DMS53 treated with DMSO at 0.1 percent for 48 hours (cell line): ENCODE results near the gene FTL.

Experiments
- DNase-seq: peaks from one replicate; lab custom pipeline; 2025; ENCODE audit not compliant: unreplicated experiment; lab: John Stamatoyannopoulos, UW

The FTL gene

GRCh38 chr19:48965806-48966540 lies 864 bp downstream of the FTL start:
- DNase-seq: peak; percentile 67

GRCh38 chr19:48966541-48967345 lies 1.6 kb downstream of the FTL start:
- DNase-seq: no peak

GRCh38 chr19:48967346-48968178 lies 2.5 kb downstream of the FTL start:
- no peak for DNase-seq

GRCh38 chr19:48968179-48968661 lies 3.1 kb downstream of the FTL start:
- DNase-seq: no peak

GRCh38 chr19:48968813-48969218 lies 3.7 kb downstream of the FTL start:
- DNase-seq: no peak

- DNase-seq: no peak
Observed at GRCh38 chr19:48969276-48970138, 4.4 kb downstream of the FTL start.

GRCh38 chr19:48970139-48970766 lies 5.1 kb downstream of the FTL start:
- DNase-seq: no peak

GRCh38 chr19:48970923-48971395 lies 5.8 kb downstream of the FTL start:
- DNase-seq: peak; percentile 66

GRCh38 chr19:48975947-48976847 lies 11.1 kb downstream of the FTL start:
- no peak for DNase-seq

- DNase-seq: no peak
Observed at GRCh38 chr19:48977061-48977460, 12.0 kb downstream of the FTL start.

- no peak for DNase-seq
Observed at GRCh38 chr19:48982280-48982679, 17.2 kb downstream of the FTL start.

- DNase-seq: no peak
Observed at GRCh38 chr19:48985711-48986110, 20.6 kb downstream of the FTL start.

GRCh38 chr19:48986211-48986610 lies 21.1 kb downstream of the FTL start:
- no peak for DNase-seq

GRCh38 chr19:48987323-48987722 lies 22.2 kb downstream of the FTL start:
- no peak for DNase-seq

GRCh38 chr19:48988286-48988685 lies 23.2 kb downstream of the FTL start:
- DNase-seq: no peak

- no peak for DNase-seq
Observed at GRCh38 chr19:48988860-48989259, 23.8 kb downstream of the FTL start.

GRCh38 chr19:48989701-48990291 lies 24.7 kb downstream of the FTL start:
- no peak for DNase-seq

GRCh38 chr19:48990400-48990799 lies 25.3 kb downstream of the FTL start:
- DNase-seq: no peak
